GM18520 (cell line): Measurements from ENCODE around the gene KISS1R.

ENCODE experiments used
- ATAC-seq: cut with Tn5 transposase; IDR thresholded peaks from one replicate; pipeline ENCODE4 v1.9.1; 2021; ENCODE audit not compliant: unreplicated experiment

Gene KISS1R

GRCh38 chr19:919199-920050 lies 2.3 kb downstream of the KISS1R start:
- ATAC-seq = no peak

DNA sequence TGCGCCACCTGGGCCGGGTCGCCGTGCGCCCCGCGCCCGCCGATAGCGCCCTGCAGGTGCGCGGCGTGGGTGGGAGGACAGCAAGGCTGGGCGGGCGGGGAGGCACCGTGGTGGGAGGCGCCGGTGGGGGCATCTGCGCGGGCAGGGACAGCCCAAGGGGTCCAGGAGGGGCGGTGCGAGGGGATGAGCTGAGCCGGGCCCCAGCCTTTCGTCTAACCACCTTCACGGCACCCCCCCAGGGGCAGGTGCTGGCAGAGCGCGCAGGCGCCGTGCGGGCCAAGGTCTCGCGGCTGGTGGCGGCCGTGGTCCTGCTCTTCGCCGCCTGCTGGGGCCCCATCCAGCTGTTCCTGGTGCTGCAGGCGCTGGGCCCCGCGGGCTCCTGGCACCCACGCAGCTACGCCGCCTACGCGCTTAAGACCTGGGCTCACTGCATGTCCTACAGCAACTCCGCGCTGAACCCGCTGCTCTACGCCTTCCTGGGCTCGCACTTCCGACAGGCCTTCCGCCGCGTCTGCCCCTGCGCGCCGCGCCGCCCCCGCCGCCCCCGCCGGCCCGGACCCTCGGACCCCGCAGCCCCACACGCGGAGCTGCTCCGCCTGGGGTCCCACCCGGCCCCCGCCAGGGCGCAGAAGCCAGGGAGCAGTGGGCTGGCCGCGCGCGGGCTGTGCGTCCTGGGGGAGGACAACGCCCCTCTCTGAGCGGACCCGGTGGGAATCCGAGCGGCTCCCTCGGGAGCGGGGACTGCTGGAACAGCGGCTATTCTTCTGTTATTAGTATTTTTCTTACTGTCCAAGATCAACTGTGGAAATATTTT lies 3.1 kb downstream of the KISS1R start:
- ATAC-seq = no peak

GRCh38 chr19:924553-925086 lies 7.5 kb downstream of the KISS1R start:
- peak; percentile 7 for ATAC-seq

DNA sequence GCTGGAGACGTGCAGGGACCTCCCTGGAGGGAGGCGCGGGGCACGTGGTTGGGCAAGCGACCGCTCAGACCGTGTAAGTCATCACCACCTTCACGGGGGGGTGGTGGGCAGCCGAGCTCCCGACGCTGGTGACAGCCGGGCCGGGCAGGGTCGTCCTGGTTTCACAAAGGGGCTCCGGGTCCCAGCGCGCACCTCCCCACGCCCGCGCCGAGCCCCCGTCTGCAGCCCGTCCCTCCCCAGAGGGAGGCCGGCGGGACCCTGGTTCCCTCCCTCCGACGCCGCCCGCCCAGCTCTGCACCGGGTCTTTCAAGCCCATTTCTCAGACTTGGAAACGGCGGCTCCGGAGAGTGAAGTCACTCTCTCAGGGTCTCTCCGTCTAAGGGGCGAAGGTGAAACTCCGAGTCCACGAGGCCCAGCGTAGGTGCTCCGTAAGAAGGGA lies 8.0 kb downstream of the KISS1R start:
- ATAC-seq = no peak

DNA sequence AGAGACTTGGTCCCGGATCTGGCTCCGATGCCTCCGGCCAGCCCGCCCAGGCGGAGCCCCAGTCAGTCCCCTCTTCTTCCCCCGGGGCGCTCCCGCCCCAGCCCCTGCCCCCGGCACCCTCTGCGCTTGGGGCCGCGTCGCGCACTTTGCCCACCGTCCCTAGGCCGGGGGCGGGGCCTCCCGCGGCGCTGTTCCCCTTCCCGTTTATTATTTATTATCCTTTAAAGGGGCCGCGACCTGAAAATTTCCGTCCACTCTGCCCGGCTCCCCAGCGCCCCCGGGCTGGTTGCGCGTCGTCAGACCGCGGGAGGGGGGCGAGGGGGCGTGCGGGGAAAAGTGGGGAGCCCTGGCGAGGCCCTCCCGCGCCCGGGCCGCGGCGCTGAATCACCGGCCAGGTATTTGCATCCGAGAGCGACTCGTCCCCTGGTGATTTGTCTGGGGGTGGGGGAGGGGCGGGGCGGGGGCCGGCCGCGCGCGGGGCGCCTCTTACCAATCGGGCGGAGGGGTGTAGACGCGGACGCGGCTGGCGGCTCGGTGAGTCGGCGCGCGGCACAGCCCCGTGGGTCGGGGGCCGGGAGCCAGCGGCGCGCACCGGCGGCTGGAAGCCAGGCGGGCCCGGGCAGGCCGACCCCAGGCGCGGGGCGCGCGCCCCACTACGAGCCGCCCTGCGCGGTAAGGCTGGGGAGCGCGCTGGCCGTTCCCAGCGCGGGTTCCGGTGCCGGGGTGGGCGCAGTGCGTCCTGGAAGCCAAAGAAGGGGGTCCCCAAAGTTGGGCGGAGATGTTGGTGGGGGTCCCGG lies 8.6 kb downstream of the KISS1R start, which contains the start of gene ARID3A:
Gene ARID3A, plus strand, starts transcription at position 510 of the 797 bp plus-strand sequence. CDS start 3,494 bp downstream, outside the sequence.
- ATAC-seq = peak; percentile 49

DNA sequence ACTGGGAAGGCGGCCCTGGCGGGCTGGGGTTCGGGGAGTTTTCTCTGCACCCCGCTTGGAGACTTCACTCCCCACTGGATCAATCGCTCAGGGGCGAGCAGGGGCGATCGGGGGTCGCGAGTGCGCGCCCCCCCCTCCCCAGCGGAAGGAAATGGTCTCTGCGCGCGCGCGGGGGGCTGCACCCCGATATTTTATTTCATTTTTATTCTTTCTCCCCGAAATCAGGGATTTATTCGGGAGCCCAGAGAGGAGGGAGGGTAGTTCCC lies 9.1 kb downstream of the KISS1R start:
- ATAC-seq = no peak

- no peak for ATAC-seq
These were observed 9.6 kb downstream of the KISS1R start for GRCh38 chr19:926589-927350.

- no peak for ATAC-seq
These were observed 10.2 kb downstream of the KISS1R start for GRCh38 chr19:927351-927779.

DNA sequence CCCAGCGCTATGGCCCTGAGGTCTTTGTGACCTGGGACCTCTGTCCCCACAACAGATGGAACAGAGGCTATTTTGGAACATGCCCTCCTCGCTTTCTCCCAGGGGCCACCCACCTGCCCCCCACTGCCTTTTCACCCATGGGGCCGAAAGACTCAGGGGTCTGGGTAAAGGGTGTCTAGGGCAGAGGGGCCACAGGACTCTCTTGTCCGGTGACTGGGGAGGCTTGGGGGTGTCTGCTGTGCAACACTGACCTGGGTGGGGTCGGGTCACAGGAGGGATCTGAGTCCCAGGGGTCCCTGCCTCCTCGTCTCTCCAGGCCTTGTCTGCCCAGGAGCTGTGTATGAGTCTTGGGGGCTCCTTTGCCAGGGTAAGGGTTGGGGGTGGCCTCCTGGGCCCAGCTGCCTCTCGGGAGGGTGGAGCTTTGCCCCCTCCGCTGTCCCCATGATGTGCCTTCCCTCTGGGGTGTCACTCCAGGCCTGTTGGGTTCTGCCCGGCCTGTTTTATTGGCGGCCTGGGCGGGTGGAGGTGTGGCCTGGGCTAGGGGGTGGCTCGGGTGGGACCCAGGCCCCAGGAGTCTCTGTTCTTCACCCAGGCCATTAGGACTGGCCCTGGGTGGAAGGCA lies 10.8 kb downstream of the KISS1R start:
- no peak for ATAC-seq

- ATAC-seq = no peak
These were observed 11.5 kb downstream of the KISS1R start for GRCh38 chr19:928471-929202.

GRCh38 chr19:929203-929890 lies 12.2 kb downstream of the KISS1R start:
- no peak for ATAC-seq

DNA sequence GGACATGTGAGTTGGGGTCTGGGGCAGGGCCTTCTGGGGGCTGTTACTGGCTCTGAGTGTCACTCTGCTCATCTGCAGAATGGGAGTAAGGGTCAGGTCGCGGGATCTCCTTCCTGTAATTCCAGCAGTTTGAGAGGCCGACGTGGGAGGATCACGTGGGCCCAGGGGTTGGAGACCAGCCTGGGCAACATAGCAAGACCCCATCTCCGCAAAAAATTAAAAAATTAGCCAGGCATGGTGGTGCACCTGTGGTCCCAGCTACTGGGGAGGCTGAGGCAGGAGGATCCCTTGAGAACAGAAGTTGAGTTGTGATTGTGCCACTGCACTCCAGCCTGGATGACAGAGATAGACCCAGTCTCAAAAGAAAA lies 12.7 kb downstream of the KISS1R start:
- no peak for ATAC-seq

GRCh38 chr19:931860-932647 lies 14.9 kb downstream of the KISS1R start:
- ATAC-seq = no peak

- ATAC-seq = no peak
These were observed 15.8 kb downstream of the KISS1R start for GRCh38 chr19:932648-933552.

GRCh38 chr19:933553-933882 lies 16.4 kb downstream of the KISS1R start:
- ATAC-seq = no peak

GRCh38 chr19:934197-934840 lies 17.2 kb downstream of the KISS1R start:
- ATAC-seq = no peak
